NB4 (cell line): ENCODE results near the gene APCDD1L.

Experiments
- DNase-seq: peaks from one replicate; pipeline ENCODE4 v3.0.0; 2010; ENCODE audit warnings: low read depth
- H3K4me3 ChIP-seq: one replicate; pipeline ENCODE4 v1.5.1; 2011; ENCODE audit warnings: mild to moderate bottlenecking, low read depth, low read length, moderate library complexity
- CTCF ChIP-seq: IDR thresholded peaks from one replicate; pipeline ENCODE4 v1.5.1; 2012; ENCODE audit warnings: low read depth, low read length
- MAX ChIP-seq: IDR thresholded peaks from 2 replicates; pipeline ENCODE4 v1.6.1; 2011; ENCODE audit warnings: low read depth, low read length
- MYC ChIP-seq: IDR thresholded peaks from 2 replicates; pipeline ENCODE4 v1.6.1; 2011; ENCODE audit warnings: low read depth, low read length
- POLR2A ChIP-seq: IDR thresholded peaks from 2 replicates; pipeline ENCODE4 v1.6.1; 2011; ENCODE audit warnings: mild to moderate bottlenecking; ENCODE audit not compliant: insufficient read length; ENCODE audit errors: extremely low read depth

APCDD1L gene

GRCh38 chr20:58538752-58539151 lies 23.6 kb upstream of the APCDD1L start:
- peak; percentile 24 for DNase-seq
- TF ChIP-seq MYC = no peak
- no peak for TF ChIP-seq CTCF
- TF ChIP-seq MAX = no peak
- no peak for TF ChIP-seq POLR2A
- H3K4me3 ChIP-seq = no peak overlapping the region

- no peak overlapping the region for H3K4me3 ChIP-seq
- TF ChIP-seq CTCF = no peak
- no peak for TF ChIP-seq MAX
- TF ChIP-seq POLR2A = no peak
- TF ChIP-seq MYC = no peak
- DNase-seq = no peak
Measured at GRCh38 chr20:58537831-58538230, 22.6 kb upstream of the APCDD1L start.

- H3K4me3 ChIP-seq = no peak overlapping the region
- TF ChIP-seq MYC (no peak), CTCF (no peak), MAX (no peak), POLR2A (no peak)
- no peak for DNase-seq
Measured at GRCh38 chr20:58536289-58536688, 21.1 kb upstream of the APCDD1L start.

- no peak overlapping the region for H3K4me3 ChIP-seq
- no peak for DNase-seq
- TF ChIP-seq MAX = no peak
- TF ChIP-seq POLR2A = no peak
Measured at GRCh38 chr20:58531657-58532056, 16.5 kb upstream of the APCDD1L start.

GRCh38 chr20:58531063-58531462 lies 15.9 kb upstream of the APCDD1L start:
- no peak for TF ChIP-seq POLR2A
- no peak for TF ChIP-seq MYC
- no peak for TF ChIP-seq CTCF
- no peak for TF ChIP-seq MAX
- DNase-seq = no peak
- H3K4me3 ChIP-seq = no peak overlapping the region

- no peak for TF ChIP-seq CTCF
- TF ChIP-seq MAX = no peak
- no peak for TF ChIP-seq MYC
- no peak for TF ChIP-seq POLR2A
Measured at GRCh38 chr20:58528412-58528811, 13.2 kb upstream of the APCDD1L start.

More at GRCh38 chr20:58528412-58528811, 13.2 kb upstream of the APCDD1L start:
- no peak for DNase-seq
- H3K4me3 ChIP-seq = no peak overlapping the region
